HCT116 (cell line): Measurements from ENCODE around the gene CELF4. TPM values are rescaled to one million over a fixed set of nuclear protein-coding genes. Genes with fewer than 3 reads are reported as not detected.

Source experiments
- ATAC-seq: fragments of 200-7000 bp; cut with Tn5 transposase; 2 replicates; pipeline ENCODE4 v1.9.1; 2020; ENCODE audit warnings: mild to moderate bottlenecking, moderate library complexity
- BruUV-seq: library from RNA; stranded (reverse); fragments of 400-500 nt; replicated peaks from 2 replicates; lab custom pipeline; 2021; lab: Mats Ljungman, UMichigan
- CTCF ChIA-PET: fragments of 300-600 bp; sonication (Branson Sonifier 250); formaldehyde crosslinking; loops from one replicate; lab custom pipeline; 2021; ENCODE audit warnings: antibody characterized with exemption; lab: Charles Lee
- POLR2A ChIA-PET: fragments of 300-600, 350-600 bp; sonication (Branson Sonifier 250); formaldehyde crosslinking; loops from one replicate; lab custom pipeline; 2021; ENCODE audit warnings: antibody characterized with exemption; lab: Charles Lee
- RAD21 ChIA-PET, 2 experiments: fragments of 300-600 bp; sonication (Branson Sonifier 250); formaldehyde crosslinking; loops; one replicate each; lab custom pipeline; 2023; ENCODE audit warnings: low total read pairs in 2 of 2; ENCODE audit not compliant: uncharacterized antibody in 2 of 2, unreplicated experiment in 2 of 2, low non-redundant PET in 1 of 2; lab: Charles Lee
- DNase-seq: peaks from one replicate; pipeline ENCODE4 v3.0.0-alpha.2; 2010; ENCODE audit warnings: low read depth, low spot score
- H2AFZ ChIP-seq: fragments of 200-600 bp; shearing (Covaris generic), sonication (generic); 2 replicates; pipeline ENCODE4 v1.6.1; 2017; ENCODE audit warnings: low read depth, mixed run types, mixed read lengths, antibody characterized with exemption, low read length; ENCODE audit not compliant: poor library complexity, severe bottlenecking
- H3K27ac ChIP-seq: 2 replicates; pipeline ENCODE4 v1.5.1; 2012; ENCODE audit warnings: low read depth, low read length
- H3K27me3 ChIP-seq: fragments of 200-600 bp; sonication (generic); 2 replicates; pipeline ENCODE4 v1.6.1; 2016; ENCODE audit warnings: mixed run types, low read length, mixed read lengths; ENCODE audit not compliant: insufficient read depth
- H3K36me3 ChIP-seq, 2 experiments: fragments of 200-500 bp in 1 of 2; fragments of 200-600 bp in 1 of 2; sonication (Bioruptor generic) in 1 of 2; sonication (generic) in 1 of 2; 2 replicates each; pipeline versions ENCODE4 v1.5.1 to v1.6.1; 2014 to 2016; ENCODE audit warnings: low read length in 2 of 2, inconsistent platforms in 1 of 2, mixed read lengths in 1 of 2, mixed run types in 1 of 2; ENCODE audit not compliant: insufficient read depth in 2 of 2, control insufficient read depth in 1 of 2
- H3K4me1 ChIP-seq, 2 experiments: fragments of 200-600 bp in 1 of 2; sonication (generic) in 1 of 2; 2 replicates each; pipeline versions ENCODE4 v1.5.1 to v1.6.1; 2012 to 2017; ENCODE audit warnings: low read length in 2 of 2, inconsistent platforms in 1 of 2, mild to moderate bottlenecking in 1 of 2, mixed read lengths in 1 of 2, mixed run types in 1 of 2, moderate library complexity in 1 of 2; ENCODE audit not compliant: insufficient read depth in 2 of 2, control insufficient read depth in 1 of 2
- H3K4me2 ChIP-seq: fragments of 200-600 bp; sonication (generic); 2 replicates; pipeline ENCODE4 v1.6.1; 2017; ENCODE audit warnings: mixed run types, low read length, mixed read lengths
- H3K4me3 ChIP-seq, 2 experiments: fragments of 200-600 bp in 1 of 2; sonication (generic) in 1 of 2; replicated peaks in 1 of 2; 2 replicates each; pipeline ENCODE4 v1.5.1; 2011 to 2016; ENCODE audit warnings: low read length in 2 of 2, control low read depth in 1 of 2, low read depth in 1 of 2, mild to moderate bottlenecking in 1 of 2, mixed read lengths in 1 of 2, mixed run types in 1 of 2
- H3K79me2 ChIP-seq: fragments of 200-600 bp; sonication (generic); 2 replicates; pipeline ENCODE4 v1.6.1; 2017; ENCODE audit warnings: mild to moderate bottlenecking, mixed run types, low read length, moderate library complexity, mixed read lengths; ENCODE audit not compliant: insufficient read depth
- H3K9ac ChIP-seq: fragments of 200-600 bp; sonication (generic); 2 replicates; pipeline ENCODE4 v1.6.1; 2016; ENCODE audit warnings: low read length, mixed read lengths
- H3K9me2 ChIP-seq: fragments of 200-600 bp; sonication (generic), shearing (Covaris generic); 2 replicates; pipeline ENCODE4 v1.6.1; 2017; ENCODE audit warnings: mixed run types, mild to moderate bottlenecking, moderate library complexity; ENCODE audit not compliant: insufficient read depth
- H3K9me3 ChIP-seq, 2 experiments: fragments of 200-500 bp in 1 of 2; fragments of 200-600 bp in 1 of 2; sonication (Bioruptor generic) in 1 of 2; sonication (generic) in 1 of 2; 2 replicates each; pipeline ENCODE4 v1.6.1; 2014 to 2017; ENCODE audit warnings: low read length in 2 of 2, mixed read lengths in 2 of 2, inconsistent platforms in 1 of 2, low read depth in 1 of 2, mild to moderate bottlenecking in 1 of 2, mixed run types in 1 of 2, moderate library complexity in 1 of 2; ENCODE audit not compliant: control insufficient read depth in 1 of 2, insufficient read depth in 1 of 2
- H4K20me1 ChIP-seq: fragments of 200-600 bp; sonication (generic), shearing (Covaris generic); 2 replicates; pipeline ENCODE4 v1.6.1; 2017; ENCODE audit warnings: mixed run types, mild to moderate bottlenecking, moderate library complexity; ENCODE audit not compliant: insufficient read depth
- CBX3 ChIP-seq: IDR thresholded peaks from 2 replicates; pipeline ENCODE4 v1.6.1; 2012; ENCODE audit warnings: low read depth
- CEBPB ChIP-seq: IDR thresholded peaks from 2 replicates; pipeline ENCODE4 v1.6.1; 2012; ENCODE audit warnings: low read depth
- CTCF ChIP-seq, 3 experiments: fragments of 200-600 bp in 1 of 3; sonication (generic) in 1 of 3; IDR thresholded peaks in 2 of 3; conservative IDR thresholded peaks in 1 of 3; 2 replicates each; pipeline ENCODE4 v1.5.1; 2012 to 2017; ENCODE audit warnings: low read depth in 2 of 3, low read length in 2 of 3, antibody characterized with exemption in 1 of 3, borderline replicate concordance in 1 of 3, control low read depth in 1 of 3, mild to moderate bottlenecking in 1 of 3, mixed read lengths in 1 of 3, mixed run types in 1 of 3, moderate library complexity in 1 of 3; ENCODE audit not compliant: insufficient read depth in 1 of 3
- EGR1 ChIP-seq: IDR thresholded peaks from 2 replicates; pipeline ENCODE4 v1.6.1; 2012; ENCODE audit warnings: low read depth
- EZH2 ChIP-seq: fragments of 200-600 bp; sonication (generic); IDR thresholded peaks from 2 replicates; pipeline ENCODE4 v1.6.1; 2017; ENCODE audit warnings: antibody characterized with exemption, mixed run types
- EZH2phosphoT487 ChIP-seq: fragments of 200-600 bp; IDR thresholded peaks from 2 replicates; pipeline ENCODE4 v1.6.1; 2018; ENCODE audit warnings: antibody characterized with exemption, borderline replicate concordance
- FOSL1 ChIP-seq: IDR thresholded peaks from 2 replicates; pipeline ENCODE4 v1.6.1; 2012; ENCODE audit warnings: low read depth
- JUND ChIP-seq: IDR thresholded peaks from 2 replicates; pipeline ENCODE4 v1.6.1; 2012
- MAX ChIP-seq: IDR thresholded peaks from 2 replicates; pipeline ENCODE4 v1.6.1; 2012
- POLR2A ChIP-seq: IDR thresholded peaks from 2 replicates; pipeline ENCODE4 v1.7.0; 2011; ENCODE audit warnings: borderline replicate concordance; ENCODE audit not compliant: insufficient read depth, insufficient read length; ENCODE audit errors: extremely low read depth
- POLR2AphosphoS5 ChIP-seq: IDR thresholded peaks from 2 replicates; pipeline ENCODE4 v1.6.1; 2011; ENCODE audit warnings: mild to moderate bottlenecking, low read depth, low read length, moderate library complexity
- RAD21 ChIP-seq: IDR thresholded peaks from 2 replicates; pipeline ENCODE4 v1.6.1; 2012; ENCODE audit warnings: low read depth, mild to moderate bottlenecking
- SIN3A ChIP-seq: IDR thresholded peaks from 2 replicates; pipeline ENCODE4 v1.6.1; 2012; ENCODE audit warnings: low read depth
- SP1 ChIP-seq: IDR thresholded peaks from 2 replicates; pipeline ENCODE4 v1.6.1; 2012; ENCODE audit warnings: low read depth
- TCF7L2 ChIP-seq: IDR thresholded peaks from 2 replicates; pipeline ENCODE4 v1.7.0; 2011; ENCODE audit warnings: borderline replicate concordance, inconsistent platforms; ENCODE audit not compliant: insufficient read depth, insufficient read length; ENCODE audit errors: extremely low read depth
- ZBTB33 ChIP-seq: IDR thresholded peaks from 2 replicates; pipeline ENCODE4 v1.6.1; 2011; ENCODE audit warnings: mild to moderate bottlenecking, low read length, moderate library complexity; ENCODE audit not compliant: insufficient replicate concordance; ENCODE audit errors: extremely low read depth
- ZFX ChIP-seq: fragments of 450-650 bp; IDR thresholded peaks from 2 replicates; pipeline ENCODE4 v1.6.1; 2017
- intact Hi-C: fragments of 100-400 bp; cut with micrococcal nuclease; formaldehyde crosslinking; loops from 2 replicates; pipeline ENCODE4 v1.10.0; 2022
- total RNA-seq: library from RNA; stranded (reverse); gene quantifications from one replicate; pipeline ENCODE4 v1.2.1, GENCODE V29; 2021; ENCODE audit not compliant: unreplicated experiment

Gene CELF4
- total RNA-seq, 1 experiment from 2014 or later = not detected

- Histone ChIP-seq H3K36me3 (no peaks in the 10 kb centered on the region), H4K20me1 (no peaks in the 10 kb centered on the region), H2AFZ (no peak overlapping the region), H3K4me1 (no peaks in the 10 kb centered on the region; a peak in 1 of 4 replicates), H3K9ac (no peak overlapping the region), H3K79me2 (no peaks in the 10 kb centered on the region), H3K4me3 (no peak overlapping the region), H3K27me3 (peaks cover 13% of the 10 kb centered on the region), H3K4me2 (no peak overlapping the region), H3K27ac (no peak overlapping the region), H3K9me3 (no peaks in the 10 kb centered on the region), H3K9me2 (no peaks in the 10 kb centered on the region)
- ATAC-seq (no peak), DNase-seq (no peak)
- BruUV-seq = no TSS peak
- intact Hi-C loops = no loop called here
- TF ChIP-seq SP1 = no peak
- TF ChIP-seq JUND = no peak
- TF ChIP-seq ZBTB33 = no peak
- TF ChIP-seq POLR2AphosphoS5 = no peak
- TF ChIP-seq CBX3 = no peak
- TF ChIP-seq FOSL1 = no peak
- TF ChIP-seq MAX = no peak
- no peak for TF ChIP-seq ZFX
- RAD21 ChIA-PET = no interaction called here
- CTCF ChIA-PET = no interaction called here
- POLR2A ChIA-PET = no interaction called here
Measured at GRCh38 chr18:37252854-37253393, 312.7 kb downstream of the CELF4 start.

GRCh38 chr18:37252342-37252741 is 313.3 kb downstream of the CELF4 start:
- intact Hi-C loops = no loop called here
- Histone ChIP-seq H2AFZ (no peak overlapping the region), H3K4me3 (no peak overlapping the region), H3K4me1 (no peaks in the 10 kb centered on the region; a peak in 1 of 4 replicates), H3K9me3 (no peaks in the 10 kb centered on the region), H3K9ac (no peak overlapping the region), H3K27ac (no peak overlapping the region), H4K20me1 (no peaks in the 10 kb centered on the region), H3K4me2 (no peak overlapping the region), H3K79me2 (no peaks in the 10 kb centered on the region), H3K36me3 (no peaks in the 10 kb centered on the region), H3K27me3 (peaks cover 8% of the 10 kb centered on the region), H3K9me2 (no peaks in the 10 kb centered on the region)
- DNase-seq = no peak
- no peak for ATAC-seq
- ChIA-PET POLR2A (no interaction called here), RAD21 (no interaction called here), CTCF (no interaction called here)
- BruUV-seq = no TSS peak
- no peak for TF ChIP-seq CTCF (IDR thresholded peaks at IDR 0.05 in 2 of 3, conservative IDR thresholded peaks at IDR 0.05 in 1 of 3; ENCODE audit: borderline replicate concordance in 1 of 3, insufficient read depth in 1 of 3, low read depth in 2 of 3, low read length in 2 of 3)
- TF ChIP-seq EZH2phosphoT487 = no peak
- no peak for TF ChIP-seq CBX3
- no peak for TF ChIP-seq MAX
- no peak for TF ChIP-seq SP1
- TF ChIP-seq FOSL1 = no peak
- no peak for TF ChIP-seq ZFX
- TF ChIP-seq EGR1 = no peak
- TF ChIP-seq TCF7L2 = no peak
- TF ChIP-seq POLR2AphosphoS5 = no peak
- no peak for TF ChIP-seq EZH2
- TF ChIP-seq POLR2A = no peak
- TF ChIP-seq CEBPB = no peak
- no peak for TF ChIP-seq SIN3A
- no peak for TF ChIP-seq RAD21
